ENCODE data around the gene HERC6. TPM values are rescaled to one million over a fixed set of nuclear protein-coding genes. Genes with fewer than 3 reads are reported as not detected.
"Not testable (repeated sequence)": the region's sequence is repeated elsewhere in the genome, so short reads cannot be mapped to it uniquely, and the experiment has no call there.

Gene HERC6
- total and polyA plus RNA-seq, 7 donors = 5.4 to 8.6 (median 7.4) TPM

DNA sequence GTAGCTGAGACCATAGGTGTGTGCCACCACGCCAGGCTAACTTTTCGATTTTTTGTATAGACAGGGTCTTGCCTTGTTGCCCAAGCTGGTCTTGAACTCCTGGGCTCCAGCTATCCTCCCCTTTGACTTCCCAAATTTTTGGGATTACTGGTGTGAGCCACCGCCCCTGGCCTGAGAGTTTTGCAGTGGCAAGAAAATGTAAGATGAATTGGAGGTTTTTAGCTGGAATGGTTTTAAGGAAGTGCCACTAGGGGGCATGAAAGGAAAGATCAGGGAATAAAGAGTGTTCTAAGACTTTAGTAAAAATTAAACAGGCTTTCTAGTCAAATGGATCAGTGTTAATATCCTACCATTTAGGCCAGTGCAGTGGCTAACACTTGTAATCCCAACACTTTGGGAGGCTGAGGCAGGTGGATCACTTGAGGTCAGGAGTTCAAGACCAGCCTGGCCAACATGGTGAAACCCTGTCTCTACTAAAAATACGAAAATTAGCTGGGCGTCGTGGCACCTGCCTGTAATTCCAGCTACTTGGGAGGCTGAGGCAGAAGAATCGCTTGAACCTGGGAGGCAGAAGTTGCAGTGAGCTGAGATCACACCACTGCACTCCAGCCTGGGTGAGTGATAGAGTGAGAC lies 9.4 kb upstream of the HERC6 start:
- DNase-seq; H3K36me3 ChIP-seq; intact Hi-C loops (cut with DNase I); H3K27me3 ChIP-seq; H3K27ac ChIP-seq; H3K4me3 ChIP-seq; H3K9me3 ChIP-seq; H3K4me1 ChIP-seq: not testable (repeated sequence)
- WGBS, 2 donors = 82 to 91% methylated on average over 7 of the region's 7 CpGs
- TF ChIP-seq CTCF (IDR thresholded peaks at IDR 0.05) = peak in 3 of 4 experiments; percentile 36 to 50 (median 37)

- Histone ChIP-seq H3K4me1 (no peaks in the 10 kb centered on the region), H3K27me3 (no peaks in the 10 kb centered on the region), H3K36me3 (no peaks in the 10 kb centered on the region), H3K4me3 (no peak overlapping the region), H3K9me3 (no peaks in the 10 kb centered on the region), H3K27ac (no peak overlapping the region)
- no peak for DNase-seq
- TF ChIP-seq POLR2A (IDR thresholded peaks at IDR 0.05) (no peak), POLR2AphosphoS5 (IDR thresholded peaks at IDR 0.05) (no peak), CTCF (IDR thresholded peaks at IDR 0.05) (no peak), EP300 (IDR thresholded peaks at IDR 0.05) (no peak)
- 79 to 89% methylated on average over 4 of the region's 4 CpGs for WGBS, 2 donors
- intact Hi-C loops (cut with DNase I) = no loop called here
Measured at GRCh38 chr4:88381123-88381522, 2.5 kb downstream of the HERC6 start.

GRCh38 chr4:88382621-88383020 lies 4.0 kb downstream of the HERC6 start:
- DNase-seq = no peak
- TF ChIP-seq POLR2A (IDR thresholded peaks at IDR 0.05) = no peak
- TF ChIP-seq POLR2AphosphoS5 (IDR thresholded peaks at IDR 0.05) = no peak
- whole genome bisulfite sequencing, 2 donors = 8 to 10% methylated on average over 1 of the region's 1 CpG
- H3K4me3 ChIP-seq = no peak overlapping the region
- H3K9me3 ChIP-seq = no peaks in the 10 kb centered on the region
- intact Hi-C loops (cut with DNase I) = no loop called here
- no peaks in the 10 kb centered on the region for H3K27me3 ChIP-seq
- H3K4me1 ChIP-seq = no peaks in the 10 kb centered on the region
- H3K27ac ChIP-seq = no peak overlapping the region
- no peaks in the 10 kb centered on the region for H3K36me3 ChIP-seq

DNA sequence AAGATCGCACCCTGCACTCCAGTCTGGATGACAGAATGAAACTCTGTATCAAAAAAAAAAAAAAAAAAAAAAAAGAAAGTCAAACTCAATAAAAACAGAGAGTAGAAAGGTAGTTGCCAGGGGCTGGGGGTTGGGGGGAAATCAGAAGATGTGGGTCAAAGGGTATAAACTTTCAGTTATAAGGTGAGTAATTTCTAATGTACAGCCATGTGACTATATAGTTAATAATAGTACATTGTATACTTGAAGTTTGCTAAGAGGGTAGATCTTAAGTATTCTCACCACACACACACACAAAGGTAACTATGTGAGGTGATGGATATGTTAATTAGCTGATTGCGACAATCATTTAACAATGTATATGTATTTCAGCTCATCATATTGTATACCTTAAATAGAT lies 11.5 kb downstream of the HERC6 start:
- H3K36me3 ChIP-seq = peaks cover 0 to 13% (median 0%) of the 10 kb centered on the region in 4 donors
- DNase-seq = no peak
- 95 to 99% methylated on average over 2 of the region's 2 CpGs for WGBS, 2 donors

GRCh38 chr4:88391703-88392102 lies 13.1 kb downstream of the HERC6 start:
- no peak overlapping the region for H3K27ac ChIP-seq
- no peaks in the 10 kb centered on the region for H3K4me1 ChIP-seq
- TF ChIP-seq POLR2AphosphoS5 (IDR thresholded peaks at IDR 0.05) = no peak
- no peak for TF ChIP-seq EP300 (IDR thresholded peaks at IDR 0.05)
- TF ChIP-seq CTCF (IDR thresholded peaks at IDR 0.05) = no peak
- no peak for TF ChIP-seq POLR2A (IDR thresholded peaks at IDR 0.05)
- no peaks in the 10 kb centered on the region for H3K9me3 ChIP-seq
- WGBS, 2 donors = 86 to 91% methylated on average over 1 of the region's 1 CpG
- H3K36me3 ChIP-seq = peaks cover 0 to 19% (median 0%) of the 10 kb centered on the region in 4 donors
- no peak overlapping the region for H3K4me3 ChIP-seq
- H3K27me3 ChIP-seq = no peaks in the 10 kb centered on the region
- intact Hi-C loops (cut with DNase I) = no loop called here
- no peak for DNase-seq

More for the DNA sequence above, 11.5 kb downstream of the HERC6 start:
- Histone ChIP-seq H3K27me3 (no peaks in the 10 kb centered on the region), H3K4me1 (no peaks in the 10 kb centered on the region), H3K9me3 (no peaks in the 10 kb centered on the region), H3K4me3 (no peak overlapping the region), H3K27ac (no peak overlapping the region)
- intact Hi-C loops (cut with DNase I) = no loop called here
- TF ChIP-seq POLR2A (IDR thresholded peaks at IDR 0.05) = no peak
- no peak for TF ChIP-seq EP300 (IDR thresholded peaks at IDR 0.05)
- no peak for TF ChIP-seq POLR2AphosphoS5 (IDR thresholded peaks at IDR 0.05)
- no peak for TF ChIP-seq CTCF (IDR thresholded peaks at IDR 0.05)

Data from sigmoid colon (tissue), 7 donors.